GM23338 (cell line): ENCODE results near the gene ZNF611. TPM values are rescaled to one million over a fixed set of nuclear protein-coding genes. Genes with fewer than 3 reads are reported as not detected.
"Not testable (repeated sequence)": the region's sequence is repeated elsewhere in the genome, so short reads cannot be mapped to it uniquely, and the experiment has no call there.

Experiments used
- ATAC-seq: fragments of 200-7000 bp; cut with Tn5 transposase; 3 replicates; pipeline ENCODE4 v1.9.1; 2020
- DNase-seq: peaks from one replicate; pipeline ENCODE4 v3.0.0-alpha.2; 2015; ENCODE audit warnings: low spot score
- H2AFZ ChIP-seq: fragments of 200-600 bp; sonication (generic); 2 replicates; pipeline ENCODE4 v1.8.0; 2016; ENCODE audit warnings: antibody characterized with exemption, mild to moderate bottlenecking, moderate library complexity
- H3F3A ChIP-seq: fragments of 200-600 bp; sonication (generic); replicated peaks from 2 replicates; pipeline ENCODE4 v1.8.0; 2017; ENCODE audit warnings: antibody characterized with exemption, mixed run types, low read depth
- H3K27ac ChIP-seq: fragments of 200-600 bp; sonication (generic); 2 replicates; pipeline ENCODE4 v1.6.1; 2016; ENCODE audit warnings: low read depth
- H3K27me3 ChIP-seq: fragments of 200-600 bp; sonication (generic); 2 replicates; pipeline ENCODE4 v1.8.0; 2016; ENCODE audit warnings: mild to moderate bottlenecking, mixed run types, moderate library complexity; ENCODE audit not compliant: insufficient read depth
- H3K36me3 ChIP-seq: fragments of 200-600 bp; sonication (generic); 2 replicates; pipeline ENCODE4 v1.8.0; 2016; ENCODE audit warnings: mild to moderate bottlenecking; ENCODE audit not compliant: insufficient read depth
- H3K4me1 ChIP-seq: fragments of 200-600 bp; sonication (generic); 2 replicates; pipeline ENCODE4 v1.8.0; 2016; ENCODE audit warnings: mild to moderate bottlenecking, moderate library complexity; ENCODE audit not compliant: insufficient read depth
- H3K4me2 ChIP-seq: fragments of 200-600 bp; sonication (generic); 2 replicates; pipeline ENCODE4 v1.7.1; 2017; ENCODE audit warnings: mixed run types
- H3K4me3 ChIP-seq: fragments of 200-600 bp; sonication (generic); 2 replicates; pipeline ENCODE4 v1.6.1; 2016; ENCODE audit warnings: mixed run types
- H3K79me2 ChIP-seq: fragments of 200-600 bp; sonication (generic); replicated peaks from 2 replicates; pipeline ENCODE4 v1.8.0; 2017; ENCODE audit warnings: mild to moderate bottlenecking; ENCODE audit not compliant: insufficient read depth
- H3K9me2 ChIP-seq: fragments of 200-600 bp; sonication (generic); 2 replicates; pipeline ENCODE4 v1.8.0; 2017; ENCODE audit not compliant: insufficient read depth
- H4K20me1 ChIP-seq: fragments of 200-600 bp; sonication (generic); replicated peaks from 2 replicates; pipeline ENCODE4 v1.8.0; 2017; ENCODE audit warnings: mild to moderate bottlenecking; ENCODE audit not compliant: insufficient read depth
- H3K27ac Mint-ChIP-seq: 2 replicates; pipeline ENCODE4 v1.8.0; 2020; ENCODE audit warnings: inconsistent platforms, mild to moderate bottlenecking, moderate library complexity, mixed read lengths
- H3K27me3 Mint-ChIP-seq: 3 replicates; pipeline ENCODE4 v1.8.0; 2022; ENCODE audit warnings: low read depth, mild to moderate bottlenecking, moderate library complexity, mixed read lengths, inconsistent platforms; ENCODE audit not compliant: insufficient read depth, poor library complexity
- H3K36me3 Mint-ChIP-seq: 3 replicates; pipeline ENCODE4 v1.8.0; 2021; ENCODE audit warnings: low read depth, mild to moderate bottlenecking, inconsistent platforms, moderate library complexity, mixed read lengths
- H3K4me1 Mint-ChIP-seq: 3 replicates; pipeline ENCODE4 v1.8.0; 2020; ENCODE audit warnings: mild to moderate bottlenecking, inconsistent platforms, mixed read lengths
- H3K4me3 Mint-ChIP-seq: 3 replicates; pipeline ENCODE4 v1.8.0; 2021; ENCODE audit warnings: moderate library complexity, mild to moderate bottlenecking, inconsistent platforms, mixed read lengths
- H3K9me3 Mint-ChIP-seq: 3 replicates; pipeline ENCODE4 v1.8.0; 2020; ENCODE audit warnings: moderate library complexity, mild to moderate bottlenecking, inconsistent platforms, mixed read lengths
- CREB1 ChIP-seq: fragments of 250-450 bp; sonication (Bioruptor Pico); IDR thresholded peaks from 2 replicates; pipeline ENCODE4 v1.5.0; 2020; ENCODE audit warnings: low read depth, mild to moderate bottlenecking, moderate library complexity
- EZH2 ChIP-seq: fragments of 200-600 bp; sonication (generic); IDR thresholded peaks from one replicate; pipeline ENCODE4 v1.8.0; 2017; ENCODE audit warnings: antibody characterized with exemption, mild to moderate bottlenecking, low read depth; ENCODE audit not compliant: unreplicated experiment
- EZH2phosphoT487 ChIP-seq: fragments of 200-600 bp; sonication (generic); IDR thresholded peaks from one replicate; pipeline ENCODE4 v1.8.1; 2018; ENCODE audit warnings: antibody characterized with exemption; ENCODE audit not compliant: unreplicated experiment
- JUNB ChIP-seq: IDR thresholded peaks from one replicate; pipeline ENCODE4 v1.6.1; 2016; ENCODE audit warnings: antibody characterized with exemption; ENCODE audit not compliant: unreplicated experiment
- NANOG ChIP-seq: IDR thresholded peaks from 2 replicates; pipeline ENCODE4 v1.6.1; 2016; ENCODE audit warnings: antibody characterized with exemption, borderline replicate concordance
- POLR2AphosphoS5 ChIP-seq: IDR thresholded peaks from 2 replicates; pipeline ENCODE4 v1.6.1; 2016; ENCODE audit warnings: antibody characterized with exemption, low read depth
- REST ChIP-seq: IDR thresholded peaks from one replicate; pipeline ENCODE4 v1.6.1; 2018; ENCODE audit warnings: antibody characterized with exemption; ENCODE audit not compliant: unreplicated experiment
- STAT1 ChIP-seq: IDR thresholded peaks from one replicate; pipeline ENCODE4 v1.6.1; 2016; ENCODE audit warnings: antibody characterized with exemption; ENCODE audit not compliant: unreplicated experiment
- ZNF114 ChIP-seq: fragments of 250-450 bp; sonication (Bioruptor Pico); IDR thresholded peaks from 2 replicates; pipeline ENCODE4 v1.5.0; 2020; ENCODE audit warnings: mild to moderate bottlenecking, moderate library complexity
- ZNF331 ChIP-seq: fragments of 250-450 bp; sonication (Bioruptor Pico); IDR thresholded peaks from 2 replicates; pipeline ENCODE4 v1.5.0; 2020; ENCODE audit warnings: low read depth, mild to moderate bottlenecking, moderate library complexity
- polyA plus RNA-seq: library from polyadenylated mRNA; unstranded; fragments of >200 nt; fragmentation: Nextera tagmentation; extraction: Ambion mirVana; gene quantifications from 2 replicates; pipeline ENCODE4 v1.2.1, GENCODE V29; 2016
- total RNA-seq: library from RNA; depleted of rRNA; stranded (reverse); fragments of >200 nt; shearing (Covaris generic); gene quantifications from 2 replicates; pipeline ENCODE4 v1.2.3, GENCODE V29; 2014
- TF ChIP-seq, protein P1 (sequence below): IDR thresholded peaks from 2 replicates; pipeline ENCODE4 v1.6.1; 2016; ENCODE audit warnings: antibody characterized with exemption
- TF ChIP-seq, protein P2 (sequence below): fragments of 250-450 bp; sonication (Bioruptor Pico); IDR thresholded peaks from 2 replicates; pipeline ENCODE4 v1.5.0; 2020; ENCODE audit warnings: mild to moderate bottlenecking, moderate library complexity

Gene ZNF611
- total and polyA plus RNA-seq, 2 experiments from 2014 or later = 5.3 to 16.4 TPM

GRCh38 chr19:52675239-52675638 is 59.6 kb downstream of the ZNF611 start:
- H4K20me1 ChIP-seq, H3K9me2 ChIP-seq, H3K4me1 ChIP-seq, H3K27ac ChIP-seq, H3K4me1 Mint-ChIP-seq, H3K27me3 ChIP-seq, H2AFZ ChIP-seq, H3K79me2 ChIP-seq, ATAC-seq, H3K4me3 ChIP-seq, H3K27me3 Mint-ChIP-seq, H3F3A ChIP-seq, H3K4me2 ChIP-seq, H3K36me3 ChIP-seq, H3K27ac Mint-ChIP-seq, H3K4me3 Mint-ChIP-seq, DNase-seq: not testable (repeated sequence)
- Mint-ChIP-seq H3K36me3 (peaks cover 28% of the 10 kb centered on the region), H3K9me3 (peaks cover 30% of the 10 kb centered on the region)

DNA sequence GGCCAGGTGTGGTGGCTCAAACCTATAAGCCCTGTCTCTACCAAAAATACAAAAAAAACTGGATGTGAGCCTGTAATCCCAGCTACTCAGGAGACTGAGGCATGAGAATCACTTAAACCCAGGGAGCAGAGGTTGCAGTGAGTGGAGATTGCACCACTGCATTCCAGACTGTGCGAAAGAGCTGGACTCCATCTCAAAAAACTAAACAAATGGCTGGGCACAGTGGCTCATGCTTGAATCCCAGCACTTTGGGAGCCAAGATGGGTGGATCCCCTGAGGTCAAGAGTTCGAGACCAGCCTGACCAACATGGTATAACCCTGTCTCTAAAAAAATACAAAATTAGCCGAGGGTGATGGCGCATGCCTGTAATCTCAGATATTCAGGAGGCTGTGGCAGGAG is 61.8 kb downstream of the ZNF611 start:
- H3K36me3 Mint-ChIP-seq = peaks cover 32% of the 10 kb centered on the region
- Histone ChIP-seq H3K79me2 (no peaks in the 10 kb centered on the region), H2AFZ (no peak overlapping the region)
- TF ChIP-seq, protein P1, sequence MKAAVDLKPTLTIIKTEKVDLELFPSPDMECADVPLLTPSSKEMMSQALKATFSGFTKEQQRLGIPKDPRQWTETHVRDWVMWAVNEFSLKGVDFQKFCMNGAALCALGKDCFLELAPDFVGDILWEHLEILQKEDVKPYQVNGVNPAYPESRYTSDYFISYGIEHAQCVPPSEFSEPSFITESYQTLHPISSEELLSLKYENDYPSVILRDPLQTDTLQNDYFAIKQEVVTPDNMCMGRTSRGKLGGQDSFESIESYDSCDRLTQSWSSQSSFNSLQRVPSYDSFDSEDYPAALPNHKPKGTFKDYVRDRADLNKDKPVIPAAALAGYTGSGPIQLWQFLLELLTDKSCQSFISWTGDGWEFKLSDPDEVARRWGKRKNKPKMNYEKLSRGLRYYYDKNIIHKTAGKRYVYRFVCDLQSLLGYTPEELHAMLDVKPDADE = no peak
- TF ChIP-seq POLR2AphosphoS5 (no peak), JUNB (no peak), STAT1 (no peak), REST (no peak), ZNF114 (CRISPR knock-in tag) (no peak), ZNF331 (no peak), CREB1 (CRISPR knock-in tag) (no peak), EZH2 (no peak), EZH2phosphoT487 (no peak), NANOG (no peak)
- TF ChIP-seq, protein P2, sequence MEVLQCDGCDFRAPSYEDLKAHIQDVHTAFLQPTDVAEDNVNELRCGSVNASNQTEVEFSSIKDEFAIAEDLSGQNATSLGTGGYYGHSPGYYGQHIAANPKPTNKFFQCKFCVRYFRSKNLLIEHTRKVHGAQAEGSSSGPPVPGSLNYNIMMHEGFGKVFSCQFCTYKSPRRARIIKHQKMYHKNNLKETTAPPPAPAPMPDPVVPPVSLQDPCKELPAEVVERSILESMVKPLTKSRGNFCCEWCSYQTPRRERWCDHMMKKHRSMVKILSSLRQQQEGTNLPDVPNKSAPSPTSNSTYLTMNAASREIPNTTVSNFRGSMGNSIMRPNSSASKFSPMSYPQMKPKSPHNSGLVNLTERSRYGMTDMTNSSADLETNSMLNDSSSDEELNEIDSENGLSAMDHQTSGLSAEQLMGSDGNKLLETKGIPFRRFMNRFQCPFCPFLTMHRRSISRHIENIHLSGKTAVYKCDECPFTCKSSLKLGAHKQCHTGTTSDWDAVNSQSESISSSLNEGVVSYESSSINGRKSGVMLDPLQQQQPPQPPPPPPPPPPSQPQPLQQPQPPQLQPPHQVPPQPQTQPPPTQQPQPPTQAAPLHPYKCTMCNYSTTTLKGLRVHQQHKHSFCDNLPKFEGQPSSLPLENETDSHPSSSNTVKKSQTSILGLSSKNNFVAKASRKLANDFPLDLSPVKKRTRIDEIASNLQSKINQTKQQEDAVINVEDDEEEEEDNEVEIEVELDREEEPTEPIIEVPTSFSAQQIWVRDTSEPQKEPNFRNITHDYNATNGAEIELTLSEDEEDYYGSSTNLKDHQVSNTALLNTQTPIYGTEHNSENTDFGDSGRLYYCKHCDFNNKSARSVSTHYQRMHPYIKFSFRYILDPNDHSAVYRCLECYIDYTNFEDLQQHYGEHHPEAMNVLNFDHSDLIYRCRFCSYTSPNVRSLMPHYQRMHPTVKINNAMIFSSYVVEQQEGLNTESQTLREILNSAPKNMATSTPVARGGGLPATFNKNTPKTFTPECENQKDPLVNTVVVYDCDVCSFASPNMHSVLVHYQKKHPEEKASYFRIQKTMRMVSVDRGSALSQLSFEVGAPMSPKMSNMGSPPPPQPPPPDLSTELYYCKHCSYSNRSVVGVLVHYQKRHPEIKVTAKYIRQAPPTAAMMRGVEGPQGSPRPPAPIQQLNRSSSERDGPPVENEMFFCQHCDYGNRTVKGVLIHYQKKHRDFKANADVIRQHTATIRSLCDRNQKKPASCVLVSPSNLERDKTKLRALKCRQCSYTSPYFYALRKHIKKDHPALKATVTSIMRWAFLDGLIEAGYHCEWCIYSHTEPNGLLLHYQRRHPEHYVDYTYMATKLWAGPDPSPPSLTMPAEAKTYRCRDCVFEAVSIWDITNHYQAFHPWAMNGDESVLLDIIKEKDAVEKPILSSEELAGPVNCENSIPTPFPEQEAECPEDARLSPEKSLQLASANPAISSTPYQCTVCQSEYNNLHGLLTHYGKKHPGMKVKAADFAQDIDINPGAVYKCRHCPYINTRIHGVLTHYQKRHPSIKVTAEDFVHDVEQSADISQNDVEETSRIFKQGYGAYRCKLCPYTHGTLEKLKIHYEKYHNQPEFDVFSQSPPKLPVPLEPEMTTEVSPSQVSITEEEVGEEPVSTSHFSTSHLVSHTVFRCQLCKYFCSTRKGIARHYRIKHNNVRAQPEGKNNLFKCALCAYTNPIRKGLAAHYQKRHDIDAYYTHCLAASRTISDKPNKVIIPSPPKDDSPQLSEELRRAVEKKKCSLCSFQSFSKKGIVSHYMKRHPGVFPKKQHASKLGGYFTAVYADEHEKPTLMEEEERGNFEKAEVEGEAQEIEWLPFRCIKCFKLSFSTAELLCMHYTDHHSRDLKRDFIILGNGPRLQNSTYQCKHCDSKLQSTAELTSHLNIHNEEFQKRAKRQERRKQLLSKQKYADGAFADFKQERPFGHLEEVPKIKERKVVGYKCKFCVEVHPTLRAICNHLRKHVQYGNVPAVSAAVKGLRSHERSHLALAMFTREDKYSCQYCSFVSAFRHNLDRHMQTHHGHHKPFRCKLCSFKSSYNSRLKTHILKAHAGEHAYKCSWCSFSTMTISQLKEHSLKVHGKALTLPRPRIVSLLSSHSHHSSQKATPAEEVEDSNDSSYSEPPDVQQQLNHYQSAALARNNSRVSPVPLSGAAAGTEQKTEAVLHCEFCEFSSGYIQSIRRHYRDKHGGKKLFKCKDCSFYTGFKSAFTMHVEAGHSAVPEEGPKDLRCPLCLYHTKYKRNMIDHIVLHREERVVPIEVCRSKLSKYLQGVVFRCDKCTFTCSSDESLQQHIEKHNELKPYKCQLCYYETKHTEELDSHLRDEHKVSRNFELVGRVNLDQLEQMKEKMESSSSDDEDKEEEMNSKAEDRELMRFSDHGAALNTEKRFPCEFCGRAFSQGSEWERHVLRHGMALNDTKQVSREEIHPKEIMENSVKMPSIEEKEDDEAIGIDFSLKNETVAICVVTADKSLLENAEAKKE (CRISPR knock-in tag) = no peak

More for the DNA sequence above, 61.8 kb downstream of the ZNF611 start:
- no peaks in the 10 kb centered on the region for H3K36me3 ChIP-seq
- no peak overlapping the region for H3K4me2 ChIP-seq
- Mint-ChIP-seq H3K27ac (no peak overlapping the region), H3K4me1 (peaks cover 11% of the 10 kb centered on the region), H3K27me3 (peaks cover 5% of the 10 kb centered on the region), H3K9me3 (peaks cover 30% of the 10 kb centered on the region), H3K4me3 (no peak overlapping the region)
- H3F3A ChIP-seq = no peaks in the 10 kb centered on the region
- H3K27ac ChIP-seq = no peak overlapping the region
- no peak for ATAC-seq
- peaks cover 8% of the 10 kb centered on the region for H3K4me1 ChIP-seq
- no peak for DNase-seq
- H3K9me2 ChIP-seq = peaks cover 3% of the 10 kb centered on the region; the same call in 1 of the 2 replicates
- no peak overlapping the region for H3K4me3 ChIP-seq
- no peaks in the 10 kb centered on the region for H3K27me3 ChIP-seq
- H4K20me1 ChIP-seq = no peaks in the 10 kb centered on the region; the same call in 1 of the 2 replicates
